Esophagus muscularis mucosa (tissue), 4 donors: ENCODE measurements around the gene PDE1A. TPM values are rescaled to one million over a fixed set of nuclear protein-coding genes. Genes with fewer than 3 reads are reported as not detected.

Experiments
- DNase-seq: peaks from one replicate; pipeline ENCODE4 v3.0.0-alpha.2; 2017; ENCODE audit errors: extremely low spot score
- H3K27ac ChIP-seq, 4 donors: fragments of 200-600 bp; sonication (generic); replicated peaks in 1 of 4; 1 replicate in 3 of 4; 2 replicates in 1 of 4; pipeline ENCODE4 v1.5.1; 2016 to 2019; ENCODE audit warnings: mild to moderate bottlenecking in 1 of 4
- H3K27me3 ChIP-seq, 4 donors: fragments of 200-600 bp; sonication (generic); one replicate each; pipeline versions ENCODE4 v1.5.1 to v1.6.0; 2016 to 2019
- H3K36me3 ChIP-seq, 4 donors: fragments of 200-600 bp; sonication (generic); one replicate each; pipeline ENCODE4 v1.5.1; 2016 to 2019
- H3K4me1 ChIP-seq, 4 donors: fragments of 200-600 bp; sonication (generic); one replicate each; pipeline ENCODE4 v1.5.1; 2016 to 2019
- H3K4me3 ChIP-seq, 4 donors: fragments of 200-600 bp; sonication (generic); 1 replicate in 2 of 4; 2 replicates in 2 of 4; pipeline ENCODE4 v1.5.1; 2016 to 2019; ENCODE audit warnings: mild to moderate bottlenecking in 4 of 4, moderate library complexity in 1 of 4
- H3K9me3 ChIP-seq, 4 donors: fragments of 200-600 bp; sonication (generic); 1 replicate in 3 of 4; 2 replicates in 1 of 4; pipeline ENCODE4 v1.5.1; 2016 to 2019
- EP300 ChIP-seq: sonication (generic); formaldehyde crosslinking; IDR thresholded peaks from one replicate; pipeline ENCODE4 v1.6.1; 2017; ENCODE audit warnings: antibody characterized with exemption
- POLR2A ChIP-seq: fragments of 450-650 bp; IDR thresholded peaks from one replicate; pipeline ENCODE4 v1.6.1; 2017; ENCODE audit warnings: antibody characterized with exemption, moderate library complexity, mild to moderate bottlenecking, low read depth
- POLR2AphosphoS5 ChIP-seq, 2 donors: sonication (generic); formaldehyde crosslinking; IDR thresholded peaks; one replicate each; pipeline ENCODE4 v1.6.1; 2017; ENCODE audit warnings: antibody characterized with exemption in 2 of 2
- WGBS: methylation state at CpG from one replicate; pipeline ENCODE4 v1.1.5; 2018; 5-methylcytosine and 5-hydroxymethylcytosine counted together
- intact Hi-C: fragments of 100-400 bp; cut with DNase I; formaldehyde crosslinking; loops from one replicate; pipeline ENCODE4 v1.15.1; 2023
- total RNA-seq, 4 donors: library from RNA; depleted of rRNA; stranded (reverse); fragments of >200 nt; gene quantifications; one replicate each; pipeline versions ENCODE4 v1.1.0 to v1.2.1, GENCODE V29; 2016
- TF ChIP-seq, protein P1 (sequence below), 3 experiments: fragments of 200-600 bp in 2 of 3; fragments of 450-650 bp in 1 of 3; sonication (generic) in 2 of 3; IDR thresholded peaks; one replicate each; pipeline ENCODE4 v1.5.1; 2017 to 2019; ENCODE audit warnings: antibody characterized with exemption in 3 of 3, mild to moderate bottlenecking in 2 of 3, moderate library complexity in 1 of 3

The PDE1A gene
- total RNA-seq, 4 donors from 2014 or later = 10.2 to 13.6 (median 10.9) TPM

DNA sequence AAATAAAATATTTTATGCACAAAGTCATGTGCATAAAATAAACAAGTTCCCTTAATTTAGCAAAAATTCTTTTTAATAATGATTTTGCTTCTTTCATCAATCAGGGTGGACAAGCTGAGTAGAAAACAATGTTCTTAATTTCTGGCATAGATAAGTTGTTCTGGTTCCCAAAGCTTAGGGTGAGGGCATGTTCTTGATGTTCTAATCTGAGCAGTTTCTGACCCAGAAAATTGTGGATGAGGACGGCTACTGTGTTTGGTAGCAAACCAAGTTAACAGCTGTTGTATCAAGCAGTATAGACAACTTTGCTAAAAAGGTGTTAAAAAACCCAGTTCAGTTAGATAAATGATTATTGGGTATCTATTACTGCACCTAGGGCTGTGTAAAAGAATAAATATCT lies 158.9 kb downstream of the PDE1A start:
- TF ChIP-seq POLR2AphosphoS5 (IDR thresholded peaks at IDR 0.05) (no peak), EP300 (no peak), POLR2A (no peak)
- TF ChIP-seq, protein P1, sequence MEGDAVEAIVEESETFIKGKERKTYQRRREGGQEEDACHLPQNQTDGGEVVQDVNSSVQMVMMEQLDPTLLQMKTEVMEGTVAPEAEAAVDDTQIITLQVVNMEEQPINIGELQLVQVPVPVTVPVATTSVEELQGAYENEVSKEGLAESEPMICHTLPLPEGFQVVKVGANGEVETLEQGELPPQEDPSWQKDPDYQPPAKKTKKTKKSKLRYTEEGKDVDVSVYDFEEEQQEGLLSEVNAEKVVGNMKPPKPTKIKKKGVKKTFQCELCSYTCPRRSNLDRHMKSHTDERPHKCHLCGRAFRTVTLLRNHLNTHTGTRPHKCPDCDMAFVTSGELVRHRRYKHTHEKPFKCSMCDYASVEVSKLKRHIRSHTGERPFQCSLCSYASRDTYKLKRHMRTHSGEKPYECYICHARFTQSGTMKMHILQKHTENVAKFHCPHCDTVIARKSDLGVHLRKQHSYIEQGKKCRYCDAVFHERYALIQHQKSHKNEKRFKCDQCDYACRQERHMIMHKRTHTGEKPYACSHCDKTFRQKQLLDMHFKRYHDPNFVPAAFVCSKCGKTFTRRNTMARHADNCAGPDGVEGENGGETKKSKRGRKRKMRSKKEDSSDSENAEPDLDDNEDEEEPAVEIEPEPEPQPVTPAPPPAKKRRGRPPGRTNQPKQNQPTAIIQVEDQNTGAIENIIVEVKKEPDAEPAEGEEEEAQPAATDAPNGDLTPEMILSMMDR (IDR thresholded peaks at IDR 0.05) = no peak
- WGBS = 86% methylated on average over 1 of the region's 1 CpG
- no peaks in the 10 kb centered on the region for H3K27me3 ChIP-seq
- no peak overlapping the region for H3K27ac ChIP-seq
- no peaks in the 10 kb centered on the region for H3K36me3 ChIP-seq
- DNase-seq = no peak
- no peaks in the 10 kb centered on the region for H3K9me3 ChIP-seq
- intact Hi-C loops = no loop called here
- no peaks in the 10 kb centered on the region for H3K4me1 ChIP-seq
- H3K4me3 ChIP-seq = no peak overlapping the region

DNA sequence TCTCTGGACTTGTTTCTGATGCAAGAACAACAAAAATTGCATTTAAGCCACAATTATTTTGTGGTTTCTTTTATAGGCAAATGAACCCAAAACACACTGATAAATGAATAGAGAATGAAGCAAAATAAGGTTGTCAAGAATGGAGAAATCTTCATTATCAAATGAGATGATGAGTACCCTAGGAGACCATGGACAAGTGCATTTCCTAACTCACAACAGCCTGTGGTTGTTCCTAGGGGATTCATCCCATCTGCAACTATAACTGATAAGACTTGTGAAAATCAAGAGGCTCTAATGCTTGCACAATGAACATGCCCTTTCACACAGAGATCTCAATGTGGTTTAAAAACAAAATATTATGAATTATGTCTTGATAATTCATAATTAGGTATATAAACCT lies 159.9 kb downstream of the PDE1A start:
- no peak overlapping the region for H3K27ac ChIP-seq
- H3K4me1 ChIP-seq = no peaks in the 10 kb centered on the region
- TF ChIP-seq POLR2AphosphoS5 (IDR thresholded peaks at IDR 0.05) = no peak
- TF ChIP-seq, protein P1 (IDR thresholded peaks at IDR 0.05) = no peak
- no peak for TF ChIP-seq EP300
- no peak for TF ChIP-seq POLR2A
- no peak overlapping the region for H3K4me3 ChIP-seq
- no peak for DNase-seq
- H3K27me3 ChIP-seq = no peaks in the 10 kb centered on the region
- intact Hi-C loops = no loop called here
- H3K36me3 ChIP-seq = no peaks in the 10 kb centered on the region
- no peaks in the 10 kb centered on the region for H3K9me3 ChIP-seq

DNA sequence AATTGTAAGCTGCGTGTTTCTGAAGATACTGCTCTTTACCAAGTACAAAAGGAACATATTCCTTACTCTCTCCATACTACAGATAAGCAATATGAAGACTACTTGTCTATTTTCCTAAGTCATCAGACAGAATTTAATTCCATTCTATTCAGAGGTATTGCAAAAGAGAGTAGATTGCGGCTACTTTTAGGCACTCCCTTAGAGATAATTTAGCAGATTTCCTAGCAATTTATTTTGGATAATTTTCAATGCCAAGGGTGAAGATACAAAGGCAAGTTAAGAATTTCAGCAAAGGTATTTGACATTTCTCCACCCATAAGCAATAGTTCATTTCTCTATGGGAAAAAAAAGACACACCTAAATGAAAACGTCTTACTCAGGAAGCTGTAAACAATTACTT lies 161.1 kb downstream of the PDE1A start:
- H3K27ac ChIP-seq = no peak overlapping the region
- no peaks in the 10 kb centered on the region for H3K36me3 ChIP-seq
- no peak for DNase-seq
- no peak overlapping the region for H3K4me3 ChIP-seq
- H3K4me1 ChIP-seq = no peaks in the 10 kb centered on the region
- H3K9me3 ChIP-seq = no peaks in the 10 kb centered on the region
- WGBS = 84% methylated on average over 3 of the region's 3 CpGs
- intact Hi-C loops = no loop called here
- TF ChIP-seq, protein P1 (IDR thresholded peaks at IDR 0.05) = no peak
- TF ChIP-seq POLR2A (no peak), EP300 (no peak), POLR2AphosphoS5 (IDR thresholded peaks at IDR 0.05) (no peak)
- H3K27me3 ChIP-seq = no peaks in the 10 kb centered on the region

DNA sequence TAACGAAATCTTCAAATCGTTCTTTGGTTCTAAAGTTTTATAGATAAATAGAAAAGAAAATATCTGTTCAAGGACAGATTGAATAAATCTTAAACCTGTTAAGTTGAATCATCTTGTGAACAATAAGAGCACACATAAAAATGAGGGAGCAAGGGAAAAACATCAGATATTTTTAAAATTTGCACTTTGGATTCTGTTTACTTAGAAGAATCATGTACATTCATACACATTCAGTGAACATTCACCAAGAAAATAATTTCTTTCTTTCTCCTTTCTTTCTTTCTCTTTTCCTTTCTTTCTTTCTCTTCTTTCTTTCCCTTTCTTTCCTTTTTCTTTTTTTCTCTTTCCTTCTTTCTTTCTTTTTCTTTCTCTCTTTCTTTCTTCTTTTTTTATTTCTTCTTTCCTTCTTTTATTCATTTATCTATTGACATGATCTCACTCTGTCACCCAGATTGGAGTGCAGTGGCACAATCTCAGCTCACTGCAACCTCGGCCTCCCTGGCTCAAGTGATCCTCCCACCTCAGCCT lies 164.9 kb downstream of the PDE1A start:
- WGBS = 93% methylated on average over 3 of the region's 3 CpGs
- no peaks in the 10 kb centered on the region for H3K36me3 ChIP-seq
- intact Hi-C loops = no loop called here
- TF ChIP-seq EP300 (no peak), POLR2A (no peak), POLR2AphosphoS5 (IDR thresholded peaks at IDR 0.05) (no peak)
- TF ChIP-seq, protein P1 (IDR thresholded peaks at IDR 0.05) = no peak
- no peaks in the 10 kb centered on the region for H3K4me1 ChIP-seq
- no peaks in the 10 kb centered on the region for H3K9me3 ChIP-seq
- H3K4me3 ChIP-seq = no peak overlapping the region
- no peaks in the 10 kb centered on the region for H3K27me3 ChIP-seq
- DNase-seq = no peak
- H3K27ac ChIP-seq = no peak overlapping the region

DNA sequence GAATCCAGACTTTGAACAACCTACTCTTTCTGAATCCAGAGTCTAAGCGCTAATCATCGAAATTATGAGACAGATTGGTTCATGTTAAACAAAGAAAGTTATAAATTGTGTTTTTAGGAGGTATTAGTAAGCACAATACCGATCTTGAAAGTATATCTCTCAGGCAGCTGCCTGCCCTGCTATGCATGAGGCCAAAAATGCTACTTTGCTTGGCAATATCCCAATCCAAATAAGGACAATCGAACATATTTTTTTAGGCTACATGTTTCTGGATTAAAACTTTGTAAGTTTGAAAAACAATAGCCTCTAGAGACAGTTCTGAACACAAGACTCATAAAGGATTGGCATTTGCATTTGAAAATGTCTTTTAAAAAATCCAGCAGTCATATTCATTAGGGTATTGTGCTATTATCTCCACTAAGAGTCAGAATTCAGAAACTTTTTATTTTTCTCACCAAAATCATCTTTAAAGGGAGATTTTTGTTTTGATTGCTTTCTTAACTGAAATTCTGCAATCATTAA lies 167.1 kb downstream of the PDE1A start:
- Histone ChIP-seq H3K4me3 (no peak overlapping the region), H3K4me1 (no peaks in the 10 kb centered on the region)
- 68% methylated on average over 4 of the region's 4 CpGs for WGBS

More for the DNA sequence above, 167.1 kb downstream of the PDE1A start:
- H3K9me3 ChIP-seq = no peaks in the 10 kb centered on the region
- no peak overlapping the region for H3K27ac ChIP-seq
- H3K27me3 ChIP-seq = no peaks in the 10 kb centered on the region
- no peaks in the 10 kb centered on the region for H3K36me3 ChIP-seq
- TF ChIP-seq EP300 = no peak
- TF ChIP-seq POLR2A = no peak
- TF ChIP-seq, protein P1 (IDR thresholded peaks at IDR 0.05) = no peak
- no peak for TF ChIP-seq POLR2AphosphoS5 (IDR thresholded peaks at IDR 0.05)
- DNase-seq = no peak
- intact Hi-C loops = no loop called here
